Hepatocyte (in vitro differentiated cells): ENCODE results near the gene WDFY1. TPM values are rescaled to one million over a fixed set of nuclear protein-coding genes. Genes with fewer than 3 reads are reported as not detected.

Experiments used
- DNase-seq: peaks from one replicate; pipeline ENCODE4 v3.0.0-alpha.2; 2016; ENCODE audit warnings: low spot score
- H2AFZ ChIP-seq: fragments of 200-600 bp; sonication (generic); 2 replicates; pipeline ENCODE4 v1.6.0; 2016; ENCODE audit warnings: antibody characterized with exemption, mild to moderate bottlenecking
- H3K27ac ChIP-seq: fragments of 200-600 bp; sonication (generic); 2 replicates; pipeline ENCODE4 v1.5.1; 2016; ENCODE audit warnings: mild to moderate bottlenecking
- H3K27me3 ChIP-seq: fragments of 200-600 bp; sonication (generic); 2 replicates; pipeline ENCODE4 v1.6.1; 2016
- H3K36me3 ChIP-seq: fragments of 200-600 bp; sonication (generic); replicated peaks from 2 replicates; pipeline ENCODE4 v1.5.1; 2016; ENCODE audit warnings: low read depth; ENCODE audit not compliant: insufficient read depth
- H3K4me1 ChIP-seq: fragments of 200-600 bp; sonication (generic); 2 replicates; pipeline ENCODE4 v1.5.1; 2016; ENCODE audit warnings: mild to moderate bottlenecking, moderate library complexity; ENCODE audit not compliant: insufficient read depth
- H3K4me2 ChIP-seq: fragments of 200-600 bp; sonication (generic); 2 replicates; pipeline ENCODE4 v1.6.0; 2016
- H3K4me3 ChIP-seq: fragments of 200-600 bp; sonication (generic); 2 replicates; pipeline ENCODE4 v1.5.1; 2016; ENCODE audit warnings: mild to moderate bottlenecking
- H3K79me2 ChIP-seq: fragments of 200-600 bp; sonication (generic); 2 replicates; pipeline ENCODE4 v1.6.0; 2017; ENCODE audit warnings: mild to moderate bottlenecking
- H3K9me2 ChIP-seq: fragments of 200-600 bp; sonication (generic); replicated peaks from 2 replicates; pipeline ENCODE4 v1.6.0; 2017; ENCODE audit warnings: mild to moderate bottlenecking; ENCODE audit not compliant: insufficient read depth
- H3K9me3 ChIP-seq: fragments of 200-600 bp; sonication (generic); 2 replicates; pipeline ENCODE4 v1.5.1; 2016; ENCODE audit warnings: low read depth, mild to moderate bottlenecking
- H4K20me1 ChIP-seq: fragments of 200-600 bp; sonication (generic); 2 replicates; pipeline ENCODE4 v1.6.0; 2016; ENCODE audit warnings: mild to moderate bottlenecking; ENCODE audit not compliant: insufficient read depth, poor library complexity, severe bottlenecking
- EZH2 ChIP-seq: fragments of 200-600 bp; sonication (generic); IDR thresholded peaks from 2 replicates; pipeline ENCODE4 v1.6.1; 2016; ENCODE audit warnings: antibody characterized with exemption, mild to moderate bottlenecking, borderline replicate concordance
- EZH2phosphoT487 ChIP-seq: fragments of 200-600 bp; sonication (generic); IDR thresholded peaks from one replicate; pipeline ENCODE4 v1.6.1; 2018; ENCODE audit warnings: antibody characterized with exemption, mild to moderate bottlenecking, low read depth, moderate library complexity; ENCODE audit not compliant: unreplicated experiment, severe bottlenecking
- WGBS: methylation state at CpG from one replicate; pipeline ENCODE4 v1.1.6; 2016; ENCODE audit warnings: low lambda C conversion rate; ENCODE audit errors: missing lambda C conversion rate; 5-methylcytosine and 5-hydroxymethylcytosine counted together
- polyA plus RNA-seq: library from polyadenylated mRNA; unstranded; fragments of >200 nt; fragmentation: Nextera tagmentation; extraction: Ambion mirVana; gene quantifications from 2 replicates; pipeline ENCODE4 v1.2.1, GENCODE V29; 2016
- total RNA-seq: library from RNA; depleted of rRNA; stranded (reverse); fragments of >200 nt; gene quantifications from 2 replicates; pipeline ENCODE4 v1.2.3, GENCODE V29; 2014
- TF ChIP-seq, protein P1 (sequence below): fragments of 200-600 bp; sonication (generic); IDR thresholded peaks from 2 replicates; pipeline ENCODE4 v1.5.1; 2016; ENCODE audit warnings: antibody characterized with exemption, mild to moderate bottlenecking; ENCODE audit not compliant: poor library complexity

WDFY1 gene
- total and polyA plus RNA-seq, 2 experiments from 2014 or later: 45.6 to 68.3 TPM

DNA sequence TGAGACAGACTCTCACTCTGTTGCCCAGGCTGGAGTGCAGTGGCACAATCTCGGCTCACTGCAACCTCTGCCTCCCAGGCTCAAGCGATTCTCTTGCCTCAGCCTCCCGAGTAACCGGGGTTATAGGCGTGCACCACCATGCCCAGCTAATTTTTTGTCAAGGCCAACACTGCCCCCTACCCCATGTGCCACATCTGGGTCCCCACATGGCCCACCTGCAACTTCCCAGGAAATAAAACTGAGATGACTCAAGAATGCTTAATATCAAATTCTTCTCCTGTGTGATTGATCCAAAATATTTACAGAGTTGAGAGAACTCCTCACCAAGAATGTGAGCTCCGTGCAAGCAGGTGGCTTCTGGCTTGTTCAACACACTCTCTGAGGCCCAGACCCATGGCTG is 116.8 kb downstream of the WDFY1 start:
- no peaks in the 10 kb centered on the region for H3K9me2 ChIP-seq
- no peak overlapping the region for H3K4me2 ChIP-seq
- no peak overlapping the region for H3K4me3 ChIP-seq
- H3K79me2 ChIP-seq: peaks cover 37% of the 10 kb centered on the region
- no peaks in the 10 kb centered on the region for H3K27me3 ChIP-seq
- H3K4me1 ChIP-seq: no peaks in the 10 kb centered on the region
- H2AFZ ChIP-seq: no peak overlapping the region
- no peaks in the 10 kb centered on the region for H4K20me1 ChIP-seq
- H3K36me3 ChIP-seq: no peaks in the 10 kb centered on the region
- no peak for DNase-seq
- WGBS: 91% methylated on average over 6 of the region's 6 CpGs
- H3K27ac ChIP-seq: no peak overlapping the region
- TF ChIP-seq, protein P1, sequence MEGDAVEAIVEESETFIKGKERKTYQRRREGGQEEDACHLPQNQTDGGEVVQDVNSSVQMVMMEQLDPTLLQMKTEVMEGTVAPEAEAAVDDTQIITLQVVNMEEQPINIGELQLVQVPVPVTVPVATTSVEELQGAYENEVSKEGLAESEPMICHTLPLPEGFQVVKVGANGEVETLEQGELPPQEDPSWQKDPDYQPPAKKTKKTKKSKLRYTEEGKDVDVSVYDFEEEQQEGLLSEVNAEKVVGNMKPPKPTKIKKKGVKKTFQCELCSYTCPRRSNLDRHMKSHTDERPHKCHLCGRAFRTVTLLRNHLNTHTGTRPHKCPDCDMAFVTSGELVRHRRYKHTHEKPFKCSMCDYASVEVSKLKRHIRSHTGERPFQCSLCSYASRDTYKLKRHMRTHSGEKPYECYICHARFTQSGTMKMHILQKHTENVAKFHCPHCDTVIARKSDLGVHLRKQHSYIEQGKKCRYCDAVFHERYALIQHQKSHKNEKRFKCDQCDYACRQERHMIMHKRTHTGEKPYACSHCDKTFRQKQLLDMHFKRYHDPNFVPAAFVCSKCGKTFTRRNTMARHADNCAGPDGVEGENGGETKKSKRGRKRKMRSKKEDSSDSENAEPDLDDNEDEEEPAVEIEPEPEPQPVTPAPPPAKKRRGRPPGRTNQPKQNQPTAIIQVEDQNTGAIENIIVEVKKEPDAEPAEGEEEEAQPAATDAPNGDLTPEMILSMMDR: no peak
- TF ChIP-seq EZH2phosphoT487: no peak
- H3K9me3 ChIP-seq: no peaks in the 10 kb centered on the region

- Histone ChIP-seq H3K27ac (no peak overlapping the region), H3K79me2 (peaks cover 35% of the 10 kb centered on the region), H2AFZ (no peak overlapping the region), H4K20me1 (no peaks in the 10 kb centered on the region), H3K27me3 (no peaks in the 10 kb centered on the region), H3K4me3 (no peak overlapping the region), H3K36me3 (no peaks in the 10 kb centered on the region), H3K9me2 (no peaks in the 10 kb centered on the region), H3K4me2 (no peak overlapping the region), H3K4me1 (no peaks in the 10 kb centered on the region), H3K9me3 (no peaks in the 10 kb centered on the region)
- TF ChIP-seq, protein P1: no peak
- TF ChIP-seq EZH2 (no peak), EZH2phosphoT487 (no peak)
- 60% methylated on average over 4 of the region's 4 CpGs for WGBS
- no peak for DNase-seq
Observed at GRCh38 chr2:223826995-223827394, 118.1 kb downstream of the WDFY1 start.

Other genes starting within 250 kb of the WDFY1 start
- gene AP1S3, start 107.8 kb downstream of the WDFY1 start, total RNA-seq: 27.2 and 30.7 TPM in 2 replicates
- 16.5 and 20.5 TPM in 2 replicates for gene AP1S3, start 107.8 kb downstream of the WDFY1 start, polyA plus RNA-seq
- gene MRPL44, start 12.1 kb upstream of the WDFY1 start, total RNA-seq: 46.5 and 49.5 TPM in 2 replicates
- 24.7 and 29.0 TPM in 2 replicates for gene MRPL44, start 12.1 kb upstream of the WDFY1 start, polyA plus RNA-seq
- gene SERPINE2, start 94.0 kb upstream of the WDFY1 start, total RNA-seq: 153 and 186 TPM in 2 replicates
- 394 and 427 TPM in 2 replicates for gene SERPINE2, start 94.0 kb upstream of the WDFY1 start, polyA plus RNA-seq